Esophagus squamous epithelium (tissue), 4 donors: ENCODE data around the gene IFT122.

Experiments
- POLR2A ChIP-seq, 4 donors: fragments of 450-650 bp; IDR thresholded peaks; one replicate each; pipeline ENCODE4 v1.6.1; 2017; ENCODE audit warnings: antibody characterized with exemption in 4 of 4, mild to moderate bottlenecking in 4 of 4, moderate library complexity in 3 of 4
- TF ChIP-seq, protein P1 (sequence below), 6 experiments: fragments of 450-650 bp in 4 of 6; fragments of 200-600 bp in 2 of 6; sonication (generic) in 2 of 6; IDR thresholded peaks; one replicate each; pipeline ENCODE4 v1.5.1; 2016 to 2019; ENCODE audit warnings: antibody characterized with exemption in 6 of 6, mild to moderate bottlenecking in 4 of 6, moderate library complexity in 4 of 6

DNA sequence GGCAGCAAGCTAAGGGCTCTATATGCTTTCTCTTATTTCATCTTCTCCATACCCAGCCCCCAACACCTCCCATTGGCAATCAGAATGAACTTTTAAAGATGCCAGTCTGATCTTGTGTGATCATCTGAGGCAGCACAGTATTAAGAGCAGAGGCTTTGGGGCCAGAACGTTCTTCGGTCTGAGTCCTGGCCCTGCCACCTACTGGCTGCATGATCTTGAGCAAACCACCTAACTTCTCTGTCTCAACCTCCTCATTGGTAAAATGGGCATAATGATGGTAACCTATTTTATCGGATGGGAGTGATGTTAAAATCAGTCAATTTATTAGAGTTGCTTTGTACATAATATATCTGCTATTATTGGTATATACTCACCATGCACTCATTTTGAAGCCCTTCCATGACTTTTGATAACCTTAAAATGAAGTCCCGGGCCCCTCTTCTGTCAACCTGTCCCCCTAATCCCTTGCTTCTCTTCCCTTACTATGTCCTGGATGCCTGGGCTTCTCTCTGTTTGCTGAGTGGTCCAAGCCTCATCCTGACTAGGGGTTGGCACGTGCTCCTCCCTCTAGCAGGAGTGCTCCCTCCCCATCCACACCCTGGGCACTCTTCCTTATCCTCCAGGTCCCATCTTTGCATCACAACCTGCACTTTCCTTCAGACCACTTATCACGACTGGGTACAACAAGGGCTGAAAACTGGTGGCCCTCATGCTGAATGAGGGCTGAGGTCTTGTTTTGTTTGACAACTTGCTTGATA, 17.9 kb upstream of the IFT122 start:
- TF ChIP-seq, protein P1, sequence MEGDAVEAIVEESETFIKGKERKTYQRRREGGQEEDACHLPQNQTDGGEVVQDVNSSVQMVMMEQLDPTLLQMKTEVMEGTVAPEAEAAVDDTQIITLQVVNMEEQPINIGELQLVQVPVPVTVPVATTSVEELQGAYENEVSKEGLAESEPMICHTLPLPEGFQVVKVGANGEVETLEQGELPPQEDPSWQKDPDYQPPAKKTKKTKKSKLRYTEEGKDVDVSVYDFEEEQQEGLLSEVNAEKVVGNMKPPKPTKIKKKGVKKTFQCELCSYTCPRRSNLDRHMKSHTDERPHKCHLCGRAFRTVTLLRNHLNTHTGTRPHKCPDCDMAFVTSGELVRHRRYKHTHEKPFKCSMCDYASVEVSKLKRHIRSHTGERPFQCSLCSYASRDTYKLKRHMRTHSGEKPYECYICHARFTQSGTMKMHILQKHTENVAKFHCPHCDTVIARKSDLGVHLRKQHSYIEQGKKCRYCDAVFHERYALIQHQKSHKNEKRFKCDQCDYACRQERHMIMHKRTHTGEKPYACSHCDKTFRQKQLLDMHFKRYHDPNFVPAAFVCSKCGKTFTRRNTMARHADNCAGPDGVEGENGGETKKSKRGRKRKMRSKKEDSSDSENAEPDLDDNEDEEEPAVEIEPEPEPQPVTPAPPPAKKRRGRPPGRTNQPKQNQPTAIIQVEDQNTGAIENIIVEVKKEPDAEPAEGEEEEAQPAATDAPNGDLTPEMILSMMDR (IDR thresholded peaks at IDR 0.05): peak in 1 of 6 experiments; percentile 5
- no peak for TF ChIP-seq POLR2A (IDR thresholded peaks at IDR 0.05)
